ENCODE data around the gene CCDC120.

CCDC120 gene

DNA sequence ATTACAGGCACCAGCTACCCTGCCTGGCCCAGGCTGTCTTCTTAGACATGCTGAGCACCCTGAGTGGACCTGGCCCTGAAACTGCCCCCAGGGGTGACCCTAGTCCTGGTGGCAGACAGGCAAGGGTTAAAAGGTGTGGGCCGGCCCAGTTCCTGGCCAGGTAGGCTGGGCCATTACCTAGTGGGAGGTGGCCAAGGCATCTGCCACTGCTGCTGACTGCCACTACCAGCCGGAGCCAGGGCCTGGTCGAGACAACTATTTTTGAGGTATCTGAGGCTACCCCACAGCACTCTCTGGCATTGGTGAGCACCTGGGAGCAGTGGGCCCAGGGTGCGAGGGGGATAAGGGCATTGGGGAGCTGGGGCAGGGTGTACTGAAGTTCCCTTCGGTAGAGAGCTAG is at the start of gene CCDC120:
Gene CCDC120 (plus strand): TSS at position 206 of the 400 bp plus-strand sequence. CDS start 3,043 bp downstream, outside the sequence.
- TF ChIP-seq EP300 (IDR thresholded peaks at IDR 0.05; ENCODE audit: borderline replicate concordance) (no peak), TEAD4 (IDR thresholded peaks at IDR 0.05) (0 out of 2 replicates have a peak, but pooled peaks have one; percentile 8)

GRCh38 chrX:49019050-49019449 is 39.7 kb upstream of the CCDC120 start:
- no peak for TF ChIP-seq TCF12 (IDR thresholded peaks at IDR 0.05; ENCODE audit: low read depth)
- TF ChIP-seq YY1 (IDR thresholded peaks at IDR 0.05; ENCODE audit: low read depth), result no peak
- TF ChIP-seq, protein P1, sequence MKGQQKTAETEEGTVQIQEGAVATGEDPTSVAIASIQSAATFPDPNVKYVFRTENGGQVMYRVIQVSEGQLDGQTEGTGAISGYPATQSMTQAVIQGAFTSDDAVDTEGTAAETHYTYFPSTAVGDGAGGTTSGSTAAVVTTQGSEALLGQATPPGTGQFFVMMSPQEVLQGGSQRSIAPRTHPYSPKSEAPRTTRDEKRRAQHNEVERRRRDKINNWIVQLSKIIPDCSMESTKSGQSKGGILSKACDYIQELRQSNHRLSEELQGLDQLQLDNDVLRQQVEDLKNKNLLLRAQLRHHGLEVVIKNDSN (IDR thresholded peaks at IDR 0.05), result no peak

GRCh38 chrX:49019599-49020249 is 39.1 kb upstream of the CCDC120 start:
- no peak for TF ChIP-seq REST (IDR thresholded peaks at IDR 0.05; ENCODE audit: low read depth)
- TF ChIP-seq, protein P2, sequence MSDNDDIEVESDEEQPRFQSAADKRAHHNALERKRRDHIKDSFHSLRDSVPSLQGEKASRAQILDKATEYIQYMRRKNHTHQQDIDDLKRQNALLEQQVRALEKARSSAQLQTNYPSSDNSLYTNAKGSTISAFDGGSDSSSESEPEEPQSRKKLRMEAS (IDR thresholded peaks at IDR 0.05), result no peak
- TF ChIP-seq TAF1 (IDR thresholded peaks at IDR 0.05; ENCODE audit: low read depth), result no peak
- no peak for TF ChIP-seq TCF12 (IDR thresholded peaks at IDR 0.05; ENCODE audit: low read depth)
- no peak for TF ChIP-seq CREB1 (IDR thresholded peaks at IDR 0.05; ENCODE audit: low read depth)
- TF ChIP-seq EP300 (IDR thresholded peaks at IDR 0.05; ENCODE audit: borderline replicate concordance), result no peak
- no peak for TF ChIP-seq TEAD4 (IDR thresholded peaks at IDR 0.05)
- TF ChIP-seq, protein P1 (IDR thresholded peaks at IDR 0.05), result no peak
- TF ChIP-seq CEBPB (IDR thresholded peaks at IDR 0.05), result no peak
- no peak for TF ChIP-seq FOXM1 (IDR thresholded peaks at IDR 0.05; ENCODE audit: borderline replicate concordance, low read depth)
- no peak for TF ChIP-seq ZBTB7A (IDR thresholded peaks at IDR 0.05; ENCODE audit: low read depth)

GRCh38 chrX:49029876-49030275 is 28.9 kb upstream of the CCDC120 start:
- no peak for TF ChIP-seq REST (IDR thresholded peaks at IDR 0.05; ENCODE audit: low read depth)
- no peak for TF ChIP-seq RAD21 (IDR thresholded peaks at IDR 0.05; ENCODE audit: low read depth)
- no peak for TF ChIP-seq FOXM1 (IDR thresholded peaks at IDR 0.05; ENCODE audit: borderline replicate concordance, low read depth)
- no peak for TF ChIP-seq EGR1 (IDR thresholded peaks at IDR 0.05)
- TF ChIP-seq ZBTB7A (IDR thresholded peaks at IDR 0.05; ENCODE audit: low read depth), result no peak
- TF ChIP-seq CREB1 (IDR thresholded peaks at IDR 0.05; ENCODE audit: low read depth), result no peak
- TF ChIP-seq, protein P1 (IDR thresholded peaks at IDR 0.05), result no peak
- no peak for TF ChIP-seq CEBPB (IDR thresholded peaks at IDR 0.05)
- no peak for TF ChIP-seq TCF12 (IDR thresholded peaks at IDR 0.05; ENCODE audit: low read depth)
- TF ChIP-seq, protein P2 (IDR thresholded peaks at IDR 0.05), result no peak
- TF ChIP-seq TEAD4 (IDR thresholded peaks at IDR 0.05), result no peak
- TF ChIP-seq TAF1 (IDR thresholded peaks at IDR 0.05; ENCODE audit: low read depth), result no peak
- TF ChIP-seq NFIC (IDR thresholded peaks at IDR 0.05), result no peak
- no peak for TF ChIP-seq EP300 (IDR thresholded peaks at IDR 0.05; ENCODE audit: borderline replicate concordance)
- TF ChIP-seq YY1 (IDR thresholded peaks at IDR 0.05; ENCODE audit: low read depth), result no peak

DNA sequence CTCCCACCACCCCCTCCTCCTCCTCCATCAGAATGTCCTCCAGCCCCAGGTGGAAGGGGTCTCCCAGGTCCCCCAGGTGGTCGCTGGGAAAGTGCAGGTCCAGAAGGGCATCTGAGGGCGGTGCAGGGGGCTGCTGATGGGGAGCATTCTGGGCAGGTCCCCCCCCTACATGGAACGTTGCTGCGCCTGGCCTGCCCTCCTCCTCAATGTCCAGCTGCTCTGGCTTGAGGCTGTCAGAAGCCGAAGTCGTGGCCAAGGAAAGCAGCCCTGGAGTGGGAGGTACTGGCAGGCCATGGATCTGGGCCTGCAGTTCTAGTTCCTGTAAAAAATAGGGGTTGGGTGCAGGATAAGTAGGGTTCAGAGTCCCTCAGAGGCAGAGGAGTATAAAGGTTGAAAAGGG is 28.5 kb upstream of the CCDC120 start:
- TF ChIP-seq, protein P1 (IDR thresholded peaks at IDR 0.05), result no peak
- no peak for TF ChIP-seq REST (IDR thresholded peaks at IDR 0.05; ENCODE audit: low read depth)
- TF ChIP-seq EGR1 (IDR thresholded peaks at IDR 0.05), result no peak
- TF ChIP-seq FOXM1 (IDR thresholded peaks at IDR 0.05; ENCODE audit: borderline replicate concordance, low read depth), result no peak
- no peak for TF ChIP-seq YY1 (IDR thresholded peaks at IDR 0.05; ENCODE audit: low read depth)
- no peak for TF ChIP-seq RAD21 (IDR thresholded peaks at IDR 0.05; ENCODE audit: low read depth)
- no peak for TF ChIP-seq TEAD4 (IDR thresholded peaks at IDR 0.05)
- no peak for TF ChIP-seq NFIC (IDR thresholded peaks at IDR 0.05)
- TF ChIP-seq, protein P2 (IDR thresholded peaks at IDR 0.05), result no peak
- no peak for TF ChIP-seq TAF1 (IDR thresholded peaks at IDR 0.05; ENCODE audit: low read depth)
- TF ChIP-seq CEBPB (IDR thresholded peaks at IDR 0.05), result no peak
- no peak for TF ChIP-seq CREB1 (IDR thresholded peaks at IDR 0.05; ENCODE audit: low read depth)
- no peak for TF ChIP-seq ZBTB7A (IDR thresholded peaks at IDR 0.05; ENCODE audit: low read depth)
- no peak for TF ChIP-seq TCF12 (IDR thresholded peaks at IDR 0.05; ENCODE audit: low read depth)
- no peak for TF ChIP-seq EP300 (IDR thresholded peaks at IDR 0.05; ENCODE audit: borderline replicate concordance)
